ENCODE results near the gene CABP4.
A peak's percentile ranks its signal among the peaks of the same experiment; 100 is the strongest.

The CABP4 gene

GRCh38 chr11:67455054-67455453 is at the start of gene CABP4:
Gene CABP4 (plus strand): TSS chr11:67455354. CDS start chr11:67455424, 70 bp downstream.
- no peak for DNase-seq (ENCODE audit: low read depth in 3 of 3)

DNA sequence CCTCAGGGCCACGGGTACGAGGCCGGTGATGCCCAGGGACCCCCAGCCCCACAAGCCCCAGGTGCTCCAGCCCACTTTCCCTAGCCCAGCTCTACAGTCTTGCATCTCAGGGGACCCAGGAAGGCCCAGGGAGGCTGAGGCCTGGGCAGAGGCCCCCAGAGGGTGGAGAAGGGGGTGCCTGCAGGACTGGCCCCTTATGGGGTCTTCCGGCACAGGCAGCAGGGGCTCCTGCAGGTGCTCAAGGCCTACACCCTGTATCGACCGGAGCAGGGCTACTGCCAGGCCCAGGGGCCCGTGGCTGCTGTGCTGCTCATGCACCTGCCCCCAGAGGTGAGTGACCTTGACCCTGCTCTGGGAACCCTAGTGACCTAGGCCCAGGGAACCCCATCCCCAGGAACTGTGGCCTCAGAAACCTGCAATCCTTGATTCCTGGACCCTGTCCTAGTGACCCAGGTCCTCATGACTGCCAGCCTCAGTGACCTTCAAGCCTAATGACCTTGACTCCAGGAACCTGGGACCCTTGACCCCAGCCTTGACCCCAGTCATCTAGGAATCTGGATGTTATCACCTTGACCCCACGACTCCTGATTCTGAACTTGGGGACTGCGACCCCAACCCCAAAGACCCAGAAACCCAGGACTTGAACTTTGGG is 49.3 kb upstream of the CABP4 start:
- DNase-seq (ENCODE audit: low read depth in 3 of 3) = no peak

- no peak for DNase-seq (ENCODE audit: low read depth in 3 of 3)
These were observed 48.7 kb upstream of the CABP4 start for GRCh38 chr11:67406420-67406968.

DNA sequence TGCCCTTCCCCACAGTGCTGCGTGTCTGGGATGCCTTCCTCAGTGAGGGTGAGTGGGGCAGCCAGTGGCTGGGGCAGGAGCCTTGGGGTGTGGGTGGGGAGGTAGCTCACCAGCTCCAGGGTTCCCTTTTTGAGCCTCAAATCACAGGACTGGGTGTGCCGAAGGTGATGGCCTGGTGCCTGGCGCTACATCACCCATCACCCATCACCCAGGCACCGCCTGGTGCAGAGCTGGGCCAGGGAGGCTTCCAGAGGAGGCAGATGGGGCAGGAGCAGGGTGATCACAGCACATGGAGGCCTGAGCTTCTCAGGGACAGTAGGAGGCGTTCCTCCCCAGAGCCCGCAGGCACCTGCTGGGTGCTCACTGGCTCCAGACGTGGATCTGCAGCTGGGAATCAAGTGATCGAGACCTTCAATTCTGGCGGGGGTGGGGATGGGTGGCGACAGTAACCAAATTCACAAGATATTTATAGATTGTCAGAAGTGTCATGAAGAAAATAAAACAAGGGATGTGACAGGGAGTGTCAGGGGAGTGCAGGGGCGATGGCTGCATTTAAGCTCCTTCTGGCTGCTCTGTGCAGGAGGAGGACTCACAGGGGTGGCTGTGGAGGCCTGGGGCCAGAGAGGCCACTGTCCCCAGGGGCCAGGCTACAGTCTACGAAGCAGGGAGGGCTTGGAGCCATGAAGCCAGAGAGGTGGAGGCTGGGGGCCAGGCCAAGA is 48.0 kb upstream of the CABP4 start:
- DNase-seq (ENCODE audit: low read depth in 3 of 3) = no peak

DNA sequence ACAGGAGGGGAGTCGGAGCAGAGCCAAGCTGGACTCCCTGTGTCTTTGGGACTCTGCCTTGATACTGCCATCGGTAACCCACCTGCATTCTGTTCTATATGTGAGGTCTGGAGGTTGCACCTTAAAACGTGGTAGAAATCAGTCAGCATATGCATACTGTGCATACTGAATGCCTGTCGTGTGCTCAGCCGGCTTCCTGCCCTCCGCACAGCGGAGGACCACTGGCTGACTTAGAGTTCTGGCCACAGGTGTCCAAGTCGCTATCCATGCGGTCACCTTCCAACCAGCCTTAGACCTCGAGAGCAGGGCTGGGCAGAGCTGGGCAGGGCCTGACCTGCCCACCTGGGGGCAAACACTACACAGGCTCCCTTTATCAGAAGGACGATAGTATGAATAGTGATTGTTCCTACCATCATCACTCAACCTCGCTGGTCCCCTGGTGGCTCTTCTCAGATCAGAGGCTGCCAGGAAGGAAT is 47.4 kb upstream of the CABP4 start:
- no peak for DNase-seq (ENCODE audit: low read depth in 3 of 3)

DNA sequence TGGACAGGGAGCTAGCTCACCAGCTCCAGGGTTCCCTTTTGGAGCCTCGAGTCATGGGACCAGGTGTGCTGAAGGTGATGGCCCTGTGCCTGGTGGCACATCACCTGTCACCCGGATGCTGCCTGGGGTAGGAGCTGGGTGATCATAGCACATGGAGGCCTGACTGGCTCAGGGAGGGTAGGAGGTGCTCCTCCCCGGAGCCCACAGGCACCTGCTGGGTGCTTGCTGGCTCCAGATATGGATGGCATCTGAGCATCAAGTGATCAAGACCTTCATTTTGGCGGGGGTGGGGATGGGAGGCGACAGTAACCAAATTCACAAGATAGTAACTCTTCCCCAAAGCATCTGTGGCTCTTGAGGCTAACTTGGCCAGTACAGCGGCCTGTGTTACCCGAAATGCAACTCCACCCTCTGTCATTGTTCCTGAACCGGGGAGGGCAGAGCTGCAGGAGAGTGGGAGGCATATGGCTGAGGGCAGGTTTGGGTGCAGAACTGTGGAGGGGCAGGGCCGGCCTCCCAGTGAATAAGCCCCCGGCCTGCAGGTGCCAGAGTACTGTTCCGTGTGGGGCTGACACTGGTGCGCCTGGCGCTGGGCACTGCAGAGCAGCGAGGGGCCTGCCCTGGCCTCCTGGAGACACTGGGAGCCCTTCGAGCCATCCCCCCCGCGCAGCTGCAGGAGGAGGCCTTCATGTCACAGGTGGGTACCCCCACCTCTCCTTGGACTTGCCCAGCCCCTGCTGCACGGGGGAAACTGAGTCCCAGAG is 46.5 kb upstream of the CABP4 start:
- no peak for DNase-seq (ENCODE audit: low read depth in 3 of 3)

DNA sequence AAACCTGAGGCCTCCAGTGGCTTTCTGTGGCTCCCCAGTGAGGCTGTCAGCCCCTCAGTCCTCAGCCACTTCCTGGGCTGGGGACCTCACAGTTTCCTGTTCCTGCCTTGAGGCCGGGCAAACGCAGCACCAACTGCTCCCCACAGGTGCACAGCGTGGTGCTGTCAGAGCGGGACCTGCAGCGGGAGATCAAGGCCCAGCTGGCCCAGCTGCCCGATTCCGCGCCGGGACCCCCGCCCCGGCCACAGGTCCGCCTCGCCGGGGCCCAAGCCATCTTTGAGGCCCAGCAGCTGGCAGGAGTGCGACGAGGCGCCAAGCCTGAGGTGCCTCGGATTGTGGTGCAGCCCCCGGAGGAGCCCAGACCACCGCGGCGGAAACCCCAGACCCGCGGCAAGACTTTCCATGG is 45.9 kb upstream of the CABP4 start:
- DNase-seq (ENCODE audit: low read depth in 3 of 3) = peak in 1 of 3 donors; percentile 40

DNA sequence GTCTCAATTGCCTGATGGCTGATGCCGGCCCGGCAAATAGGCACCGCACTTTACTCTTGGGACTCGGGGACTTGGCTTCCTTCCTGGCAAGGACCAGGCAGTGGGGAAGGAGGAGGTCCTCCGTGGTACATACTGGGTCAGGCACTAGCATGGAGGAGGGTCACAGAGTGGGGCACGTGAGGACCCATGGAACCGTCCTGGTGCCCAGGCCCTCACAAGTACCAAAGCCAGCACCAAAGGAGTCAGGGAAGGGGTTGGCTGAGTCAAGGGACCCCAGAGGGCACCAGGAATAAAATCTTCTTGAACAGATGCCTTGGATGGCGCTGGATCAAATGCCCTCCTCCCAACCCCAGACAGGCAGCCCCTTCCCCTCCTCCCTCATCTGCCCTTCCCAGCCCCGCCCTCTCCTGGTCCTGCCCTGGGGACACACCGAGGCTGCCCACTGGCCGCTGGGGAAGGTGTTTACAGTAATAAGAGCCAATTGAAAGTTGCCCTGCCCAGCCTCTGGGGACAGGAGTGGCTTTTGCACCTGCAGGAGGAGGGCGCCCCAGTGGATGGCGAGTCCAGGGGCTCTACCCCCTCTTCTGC is 45.3 kb upstream of the CABP4 start:
- no peak for DNase-seq (ENCODE audit: low read depth in 3 of 3)

DNA sequence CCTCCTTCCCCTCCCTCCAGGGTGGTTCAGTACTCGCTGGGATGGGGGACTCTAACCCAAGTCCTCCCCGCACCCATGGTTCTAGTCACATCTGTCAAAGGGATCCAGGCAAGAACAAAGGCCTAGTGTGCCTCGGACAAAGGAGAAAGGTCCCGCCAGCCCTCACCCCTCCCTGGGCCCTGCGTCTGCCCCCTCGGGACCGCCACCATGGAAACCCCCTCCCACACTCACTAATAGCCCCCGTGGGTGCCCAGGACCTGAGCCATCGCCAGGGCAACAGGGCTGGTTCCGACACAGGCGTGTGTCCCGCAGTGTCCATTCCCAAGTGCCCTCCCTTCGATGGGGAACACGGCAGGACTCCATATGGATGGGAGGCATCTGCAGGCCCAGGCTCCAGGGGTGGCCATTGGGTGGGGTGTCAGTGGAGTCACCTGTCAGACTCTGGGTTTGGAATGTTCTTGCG is 44.8 kb upstream of the CABP4 start:
- DNase-seq (ENCODE audit: low read depth in 3 of 3) = no peak

DNA sequence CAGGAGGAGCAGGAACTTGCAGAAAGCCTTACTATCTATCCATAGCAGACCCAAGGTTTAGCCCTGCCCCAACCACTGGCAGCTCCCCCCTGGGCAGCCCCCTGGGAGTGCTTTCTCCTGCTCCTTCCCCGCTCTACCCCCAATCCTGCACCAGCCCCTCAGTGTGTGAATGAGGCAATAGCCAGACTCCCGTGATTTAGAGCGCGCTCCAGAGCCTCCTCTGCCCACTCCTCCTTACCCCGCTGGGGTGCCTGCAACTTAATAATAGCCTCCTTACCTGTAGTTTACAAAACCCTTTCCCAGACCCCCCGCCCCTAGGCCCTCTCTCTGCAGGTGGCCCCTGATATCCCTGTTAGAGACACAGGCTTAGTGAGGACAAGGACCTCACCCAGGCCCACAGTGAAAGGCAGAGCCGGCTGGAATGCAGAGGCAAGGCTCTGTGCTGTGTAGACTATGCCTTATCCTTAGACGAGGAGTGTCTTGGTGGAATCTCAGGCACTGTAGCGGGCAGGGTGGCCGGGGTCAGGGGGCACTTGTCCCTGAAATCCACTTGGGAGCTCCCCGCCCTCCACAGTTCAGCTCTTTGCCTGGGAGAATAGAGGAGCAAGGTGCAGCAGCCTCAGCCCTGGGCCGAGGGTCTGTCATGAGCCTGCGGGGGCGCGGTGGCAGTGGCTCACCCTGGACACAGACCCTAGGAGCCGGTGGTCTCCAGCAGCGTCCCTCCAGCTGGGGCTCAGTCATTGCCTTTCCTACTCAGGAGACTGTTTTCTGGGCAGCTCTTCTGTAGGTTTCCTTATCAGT is 44.0 kb upstream of the CABP4 start:
- no peak for DNase-seq (ENCODE audit: low read depth in 3 of 3)

- DNase-seq (ENCODE audit: low read depth in 3 of 3) = no peak
These were observed 43.4 kb upstream of the CABP4 start for GRCh38 chr11:67411785-67412152.

- no peak for DNase-seq (ENCODE audit: low read depth in 3 of 3)
These were observed 42.5 kb upstream of the CABP4 start for GRCh38 chr11:67412495-67413179.

DNA sequence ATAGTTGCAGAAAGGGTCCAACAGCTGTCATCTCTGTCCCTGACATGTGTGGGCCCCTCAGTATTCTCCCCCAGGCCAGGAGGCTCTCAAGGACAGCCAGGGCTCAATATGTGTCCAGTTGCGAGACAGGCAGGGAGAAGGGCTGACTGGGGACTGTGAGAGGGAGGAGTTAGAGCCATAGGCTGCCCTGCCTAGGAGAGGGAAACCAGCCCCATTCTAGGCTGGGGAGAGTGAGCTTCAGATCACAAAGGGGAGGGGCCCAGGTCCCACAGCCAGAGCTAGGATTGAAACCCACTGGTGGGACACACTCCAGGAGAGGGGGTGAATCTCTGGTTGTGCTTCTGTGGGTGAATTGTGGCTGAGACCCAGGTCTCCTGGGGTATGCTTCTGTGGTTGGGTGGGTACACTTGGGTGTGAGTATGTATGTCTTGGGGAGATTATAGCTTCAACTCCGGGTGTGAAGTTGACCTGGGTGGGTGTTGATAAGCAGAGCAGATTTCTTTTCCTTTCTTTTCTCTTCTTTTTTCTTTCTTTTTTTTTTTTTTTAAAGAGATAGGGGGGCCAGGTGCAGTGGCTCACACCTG is 41.8 kb upstream of the CABP4 start:
- no peak for DNase-seq (ENCODE audit: low read depth in 3 of 3)

GRCh38 chr11:67415501-67416304 is 39.5 kb upstream of the CABP4 start, which contains the start of gene CARNS1:
Gene CARNS1 (plus strand): TSS chr11:67415678. CDS start chr11:67416200, 522 bp downstream.
- DNase-seq (ENCODE audit: low read depth in 3 of 3) = no peak

DNA sequence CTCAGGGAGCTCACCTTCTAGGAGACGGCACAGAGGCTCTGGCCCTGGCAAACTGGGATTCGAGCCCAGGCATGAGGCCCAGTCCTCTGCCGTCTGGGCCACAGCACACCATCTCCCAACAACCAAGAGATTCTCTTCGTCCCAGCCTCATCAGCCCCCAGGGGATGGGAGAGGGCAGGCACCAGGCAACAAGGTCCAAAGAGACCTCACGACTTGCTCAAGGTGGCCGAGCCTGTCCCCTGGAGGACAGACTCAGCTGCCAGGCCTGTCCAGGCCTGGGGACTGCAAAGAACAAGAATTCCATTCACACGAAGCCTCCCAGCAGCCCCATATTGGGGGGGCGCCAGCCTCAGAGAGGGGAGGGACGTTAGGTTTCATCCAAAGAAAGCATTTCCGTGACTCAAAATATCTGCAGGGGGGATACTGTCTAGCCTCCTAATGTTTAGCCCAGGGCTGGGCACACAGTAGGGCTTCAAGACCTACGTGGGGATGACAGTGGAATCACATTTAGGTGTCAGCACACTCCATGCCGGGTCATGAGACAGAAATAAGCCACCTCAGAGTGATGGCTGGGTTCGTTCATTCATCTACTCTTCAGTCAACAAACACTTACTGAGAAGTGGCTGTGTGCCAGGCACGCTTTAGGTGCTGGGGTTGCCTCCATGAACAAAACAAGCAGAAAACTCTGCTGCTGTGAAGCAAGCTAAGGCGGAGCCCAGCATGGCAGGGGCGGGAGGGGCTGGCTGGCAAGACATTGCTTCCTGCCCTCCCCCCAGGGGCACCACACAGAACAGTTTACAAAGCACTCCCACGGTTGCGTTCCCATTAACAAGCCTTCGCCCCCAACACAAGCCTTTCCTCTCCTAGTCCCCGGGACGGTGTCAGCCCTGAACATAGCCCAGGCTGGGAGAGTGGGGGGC is 38.5 kb upstream of the CABP4 start:
- no peak for DNase-seq (ENCODE audit: low read depth in 3 of 3)

GRCh38 chr11:67417425-67417824 is 37.7 kb upstream of the CABP4 start:
- DNase-seq (ENCODE audit: low read depth in 3 of 3) = no peak

DNA sequence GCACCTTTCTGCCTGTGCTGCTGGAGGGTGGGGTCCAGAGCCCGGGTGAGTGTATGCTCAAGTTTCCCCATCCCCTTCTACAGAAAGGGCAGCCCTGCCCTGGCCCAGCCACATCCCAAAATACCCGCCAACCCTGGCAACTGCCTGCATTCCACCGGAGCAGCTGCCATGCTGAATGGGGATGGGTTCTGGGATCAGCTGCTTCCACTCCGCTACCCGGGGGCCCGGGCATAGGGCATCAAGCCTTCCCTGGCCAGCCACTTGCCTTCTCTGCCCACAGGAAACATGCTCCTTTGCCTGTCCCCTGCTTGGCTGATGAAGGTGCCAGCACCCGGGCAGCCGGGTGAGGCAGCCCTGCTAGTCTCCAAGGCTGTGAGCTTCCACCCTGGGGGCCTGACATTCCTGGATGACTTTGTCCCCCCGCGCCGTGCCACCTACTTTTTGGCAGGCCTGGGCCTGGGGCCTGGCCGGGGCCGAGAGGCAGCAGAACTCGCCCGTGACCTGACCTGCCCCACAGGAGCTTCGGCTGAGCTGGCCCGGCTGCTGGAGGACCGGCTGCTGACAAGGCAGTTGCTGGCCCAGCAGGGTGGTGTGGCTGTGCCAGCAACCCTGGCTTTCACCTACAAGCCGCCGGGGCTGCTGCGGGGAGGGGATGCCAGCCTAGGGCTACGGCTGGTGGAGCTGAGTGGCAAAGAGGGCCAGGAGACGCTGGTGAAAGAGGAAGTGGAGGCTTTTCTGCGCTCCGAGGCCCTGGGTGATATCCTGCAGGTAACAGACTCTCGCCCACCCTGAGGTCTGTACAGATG is 36.5 kb upstream of the CABP4 start:
- DNase-seq (ENCODE audit: low read depth in 3 of 3) = no peak
